ENCODE results near the gene CHPF2.

CHPF2 gene

GRCh38 chr7:151235091-151235787 is 3.0 kb downstream of the CHPF2 start:
- DNase-seq (ENCODE audit: low read depth), result no peak

- DNase-seq (ENCODE audit: low read depth), result no peak
Measured at GRCh38 chr7:151236406-151236805, 4.1 kb downstream of the CHPF2 start.

DNA sequence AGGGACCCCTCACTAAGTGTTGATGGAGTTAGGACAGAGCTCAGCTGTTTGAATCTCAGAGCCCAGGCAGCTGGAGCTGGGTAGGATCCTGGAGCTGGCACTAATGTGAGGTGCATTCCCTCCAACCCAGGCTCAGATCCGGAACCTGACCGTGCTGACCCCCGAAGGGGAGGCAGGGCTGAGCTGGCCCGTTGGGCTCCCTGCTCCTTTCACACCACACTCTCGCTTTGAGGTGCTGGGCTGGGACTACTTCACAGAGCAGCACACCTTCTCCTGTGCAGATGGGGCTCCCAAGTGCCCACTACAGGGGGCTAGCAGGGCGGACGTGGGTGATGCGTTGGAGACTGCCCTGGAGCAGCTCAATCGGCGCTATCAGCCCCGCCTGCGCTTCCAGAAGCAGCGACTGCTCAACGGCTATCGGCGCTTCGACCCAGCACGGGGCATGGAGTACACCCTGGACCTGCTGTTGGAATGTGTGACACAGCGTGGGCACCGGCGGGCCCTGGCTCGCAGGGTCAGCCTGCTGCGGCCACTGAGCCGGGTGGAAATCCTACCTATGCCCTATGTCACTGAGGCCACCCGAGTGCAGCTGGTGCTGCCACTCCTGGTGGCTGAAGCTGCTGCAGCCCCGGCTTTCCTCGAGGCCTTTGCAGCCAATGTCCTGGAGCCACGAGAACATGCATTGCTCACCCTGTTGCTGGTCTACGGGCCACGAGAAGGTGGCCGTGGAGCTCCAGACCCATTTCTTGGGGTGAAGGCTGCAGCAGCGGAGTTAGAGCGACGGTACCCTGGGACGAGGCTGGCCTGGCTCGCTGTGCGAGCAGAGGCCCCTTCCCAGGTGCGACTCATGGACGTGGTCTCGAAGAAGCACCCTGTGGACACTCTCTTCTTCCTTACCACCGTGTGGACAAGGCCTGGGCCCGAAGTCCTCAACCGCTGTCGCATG is 5.2 kb downstream of the CHPF2 start:
- no peak for DNase-seq (ENCODE audit: low read depth)

DNA sequence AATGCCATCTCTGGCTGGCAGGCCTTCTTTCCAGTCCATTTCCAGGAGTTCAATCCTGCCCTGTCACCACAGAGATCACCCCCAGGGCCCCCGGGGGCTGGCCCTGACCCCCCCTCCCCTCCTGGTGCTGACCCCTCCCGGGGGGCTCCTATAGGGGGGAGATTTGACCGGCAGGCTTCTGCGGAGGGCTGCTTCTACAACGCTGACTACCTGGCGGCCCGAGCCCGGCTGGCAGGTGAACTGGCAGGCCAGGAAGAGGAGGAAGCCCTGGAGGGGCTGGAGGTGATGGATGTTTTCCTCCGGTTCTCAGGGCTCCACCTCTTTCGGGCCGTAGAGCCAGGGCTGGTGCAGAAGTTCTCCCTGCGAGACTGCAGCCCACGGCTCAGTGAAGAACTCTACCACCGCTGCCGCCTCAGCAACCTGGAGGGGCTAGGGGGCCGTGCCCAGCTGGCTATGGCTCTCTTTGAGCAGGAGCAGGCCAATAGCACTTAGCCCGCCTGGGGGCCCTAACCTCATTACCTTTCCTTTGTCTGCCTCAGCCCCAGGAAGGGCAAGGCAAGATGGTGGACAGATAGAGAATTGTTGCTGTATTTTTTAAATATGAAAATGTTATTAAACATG is 6.0 kb downstream of the CHPF2 start:
- DNase-seq (ENCODE audit: low read depth), result no peak

DNA sequence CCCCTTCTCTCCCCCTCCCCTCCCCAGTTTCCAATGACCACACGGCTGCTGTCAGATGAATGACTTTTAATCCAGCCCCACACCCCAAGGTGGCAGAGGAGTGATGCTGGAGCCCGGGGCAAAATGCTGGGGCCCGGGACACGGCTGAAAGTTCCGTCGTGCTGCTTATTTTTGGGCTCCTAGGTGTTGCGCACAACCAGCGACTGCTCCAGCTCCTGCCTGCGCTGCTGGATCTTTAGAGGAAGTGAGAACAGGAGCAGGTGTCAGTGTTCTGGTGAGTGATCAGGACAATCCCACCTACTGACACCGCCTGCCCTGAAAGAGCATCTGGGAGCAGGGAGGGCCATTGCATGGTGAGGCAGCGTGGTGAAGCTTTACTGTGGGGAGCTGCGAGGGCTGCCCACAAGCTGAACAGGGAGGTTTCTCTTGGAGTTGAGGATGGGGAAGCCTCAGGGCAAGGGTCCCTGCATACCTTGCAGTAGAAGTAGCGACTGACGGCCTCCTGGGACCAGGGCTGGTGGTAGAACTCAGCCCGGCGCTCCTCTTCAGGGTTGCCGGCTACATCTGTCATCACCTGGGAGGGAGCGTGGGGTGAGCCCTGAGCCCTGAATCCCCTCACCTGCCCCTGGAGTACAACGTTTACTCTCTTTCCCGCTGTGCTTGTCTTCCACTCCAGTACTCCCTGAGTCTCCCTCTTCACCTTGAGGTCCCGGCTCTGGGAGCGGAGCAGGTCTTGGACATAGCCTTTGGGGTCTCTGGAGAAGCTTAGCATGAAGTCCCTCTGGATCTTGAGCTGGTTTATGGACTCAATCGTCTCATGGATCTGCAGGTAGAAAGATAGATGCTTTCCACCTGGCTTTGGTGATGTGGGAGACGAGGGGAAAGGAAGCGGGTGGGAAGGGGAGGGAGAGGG is 6.9 kb downstream of the CHPF2 start:
- no peak for DNase-seq (ENCODE audit: low read depth)

- no peak for DNase-seq (ENCODE audit: low read depth)
Measured at GRCh38 chr7:151239837-151240459, 7.7 kb downstream of the CHPF2 start.

DNA sequence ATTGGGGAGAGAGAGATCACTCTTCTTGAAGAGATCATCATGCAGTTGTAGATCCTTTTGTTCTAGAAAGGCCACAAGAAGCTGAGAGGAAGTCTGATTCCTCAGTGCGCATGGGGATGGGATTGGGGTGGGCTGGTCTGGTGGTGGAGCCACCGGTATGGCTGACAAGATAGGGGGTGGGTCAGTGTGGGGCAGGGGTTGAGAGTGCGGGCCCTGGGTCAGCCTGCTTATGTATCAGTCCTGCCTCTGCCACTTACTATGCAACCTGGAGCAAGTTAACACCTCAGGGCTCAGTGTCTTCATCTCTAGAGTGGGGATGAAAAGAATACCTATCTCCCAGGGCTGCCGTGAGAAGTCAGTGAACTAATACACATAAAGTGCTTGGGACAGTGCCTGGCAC is 8.3 kb downstream of the CHPF2 start:
- DNase-seq (ENCODE audit: low read depth), result no peak

DNA sequence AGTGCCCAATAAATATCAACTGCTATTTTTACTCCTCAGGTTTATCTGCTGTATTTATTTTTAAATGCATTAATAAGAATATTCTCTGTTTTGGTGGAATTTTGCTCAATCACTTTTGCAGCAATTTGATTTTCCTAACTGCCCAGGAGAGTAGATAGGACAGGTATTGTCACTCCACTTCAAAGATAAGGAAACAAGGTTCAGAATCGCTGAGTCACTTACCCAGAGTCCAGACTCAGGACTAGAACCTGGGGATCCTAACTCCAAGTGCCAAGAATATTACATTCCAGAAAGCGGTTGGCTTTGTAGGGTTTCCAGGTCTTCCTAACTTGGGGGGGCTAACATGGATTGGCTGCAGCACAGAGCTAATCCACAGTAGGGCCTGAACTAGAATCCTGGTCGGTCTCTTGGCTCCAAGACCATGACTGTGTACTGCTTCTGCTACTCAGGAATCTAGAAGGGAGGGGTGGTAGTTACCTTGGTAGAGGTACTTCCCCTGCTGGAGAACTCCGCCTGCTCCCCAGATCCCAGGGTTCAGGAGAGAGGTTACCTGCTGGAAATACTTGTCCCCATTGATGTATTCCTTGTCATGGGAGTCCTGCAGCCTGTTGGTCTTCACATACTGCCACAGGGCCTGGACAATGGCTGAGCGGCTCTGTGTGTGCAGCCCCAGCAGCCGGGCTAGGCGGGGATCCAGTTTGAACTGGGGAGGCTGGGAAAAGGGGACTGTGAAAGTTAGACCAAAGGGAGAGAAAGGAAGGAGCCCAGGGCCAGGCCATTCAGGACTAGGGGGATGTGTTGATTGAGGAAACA is 8.9 kb downstream of the CHPF2 start:
- no peak for DNase-seq (ENCODE audit: low read depth)

DNA sequence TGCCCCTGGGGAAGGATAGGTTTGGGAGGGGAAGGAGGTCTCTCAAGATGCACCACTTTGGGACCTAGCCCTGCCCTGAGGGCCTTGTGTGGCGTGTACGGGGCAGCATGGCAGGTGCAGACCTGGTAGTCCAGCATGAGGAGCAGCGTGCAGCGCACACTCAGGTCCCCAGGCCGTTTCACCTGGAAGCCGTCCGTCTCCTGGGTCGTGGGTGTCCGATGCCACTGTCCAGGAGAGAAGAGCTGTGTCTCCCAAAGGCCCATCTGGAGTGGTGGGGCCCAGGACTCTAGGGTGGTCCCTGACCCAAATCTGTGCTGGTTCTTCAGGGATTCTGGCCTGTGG is 9.4 kb downstream of the CHPF2 start:
- DNase-seq (ENCODE audit: low read depth), result no peak

- DNase-seq (ENCODE audit: low read depth), result no peak
Measured at GRCh38 chr7:151242159-151243044, 10.1 kb downstream of the CHPF2 start.

- DNase-seq (ENCODE audit: low read depth), result no peak
Measured at GRCh38 chr7:151243045-151243349, 10.7 kb downstream of the CHPF2 start.

GRCh38 chr7:151243408-151244195 is 11.3 kb downstream of the CHPF2 start:
- DNase-seq (ENCODE audit: low read depth), result no peak

- peak; percentile 34 for DNase-seq (ENCODE audit: low read depth)
Measured at GRCh38 chr7:151244196-151244840, 12.0 kb downstream of the CHPF2 start.

- no peak for DNase-seq (ENCODE audit: low read depth)
Measured at GRCh38 chr7:151244841-151245346, 12.6 kb downstream of the CHPF2 start.

DNA sequence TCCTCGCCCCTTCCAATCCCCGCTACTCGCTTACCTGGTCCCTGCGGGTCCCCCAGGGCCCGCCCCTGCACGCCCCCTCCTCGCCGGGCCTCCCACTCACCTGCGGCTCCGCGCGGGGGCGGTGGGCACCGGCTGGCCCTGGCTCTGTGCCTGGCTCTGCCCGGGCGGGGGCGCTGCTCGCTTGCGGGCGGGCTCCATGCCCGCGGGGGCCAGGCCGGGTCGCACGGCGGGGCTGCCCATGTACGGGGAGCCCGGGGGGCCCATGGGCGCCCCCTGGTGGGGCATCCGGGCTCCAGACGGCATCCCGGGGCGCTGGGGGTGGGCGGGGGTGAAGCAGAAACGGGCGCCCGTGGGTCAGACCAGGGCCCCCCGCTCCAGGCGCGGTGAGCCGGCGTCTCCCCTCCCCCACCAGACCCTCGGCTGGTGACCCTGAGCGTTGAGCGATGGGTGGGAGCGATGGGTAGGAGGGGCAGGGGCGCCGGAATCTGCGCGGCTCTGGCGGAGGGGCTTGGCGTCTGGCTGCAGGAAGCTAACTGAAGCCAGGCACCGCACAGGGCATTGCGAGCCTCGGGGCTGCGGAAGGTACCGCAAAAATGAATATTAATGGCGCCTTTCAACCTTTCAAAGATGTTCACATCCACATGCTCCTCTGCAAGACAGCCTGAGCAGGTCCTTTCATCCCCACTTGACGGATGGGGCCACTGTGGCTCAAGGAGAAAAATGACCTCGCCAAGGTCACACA is 13.2 kb downstream of the CHPF2 start:
- DNase-seq (ENCODE audit: low read depth), result peak; percentile 34

DNA sequence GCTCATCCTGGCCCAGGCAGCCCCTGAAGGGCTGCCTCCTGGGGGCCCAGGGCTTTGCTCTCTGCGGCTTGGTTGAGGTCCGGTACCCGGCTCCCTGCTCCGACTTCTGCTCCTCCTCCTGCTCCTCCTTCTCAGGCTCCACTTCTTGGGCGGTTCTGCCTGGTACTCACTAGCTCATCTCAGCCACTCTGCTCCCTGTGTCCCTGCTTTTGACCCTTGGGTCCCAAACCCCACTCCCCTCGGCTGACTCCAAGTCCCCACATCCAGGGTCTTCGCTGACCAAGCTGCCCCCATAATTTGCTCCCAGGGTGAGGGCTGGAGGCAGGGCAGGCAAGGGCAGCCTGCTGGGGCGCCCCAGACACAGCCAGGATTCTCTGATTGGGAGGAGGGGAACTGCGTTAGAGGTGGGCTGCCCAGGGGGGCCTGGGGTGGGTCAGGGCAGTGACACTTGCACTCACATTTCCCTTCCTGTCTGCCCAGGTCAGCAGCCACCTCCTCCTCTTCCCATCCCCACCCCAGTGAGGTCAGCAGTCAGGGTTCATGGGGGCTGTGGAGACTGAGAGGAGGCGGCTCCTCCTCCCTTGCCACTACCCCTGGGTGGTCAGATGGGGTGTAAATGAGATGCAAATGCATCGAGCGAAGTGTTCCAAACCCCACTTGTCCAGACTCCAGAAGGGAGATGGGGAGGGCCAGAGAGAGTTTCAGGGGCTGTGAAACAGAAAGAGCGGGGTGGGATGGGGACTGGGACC is 14.0 kb downstream of the CHPF2 start:
- DNase-seq (ENCODE audit: low read depth), result no peak

Measured in stimulated activated CD8-positive, alpha-beta memory T cell treated with anti-CD3 and anti-CD28 coated beads, Interleukin-15, amount 100 ng/mL, for 1 hour (primary cell).